ENCODE measurements around the gene GRIN2A. TPM values are rescaled to one million over a fixed set of nuclear protein-coding genes. Genes with fewer than 3 reads are reported as not detected.

Gene GRIN2A
- total RNA-seq, 1 donor from 2014 or later = not detected

- no peak overlapping the region for H3K4me3 ChIP-seq (ENCODE audit: low read depth, low read length)
These were observed 95.6 kb downstream of the GRIN2A start for GRCh38 chr16:10086620-10087019.

GRCh38 chr16:10085078-10085798 lies 97.0 kb downstream of the GRIN2A start:
- no peak for TF ChIP-seq CTCF (IDR thresholded peaks at IDR 0.05; ENCODE audit: insufficient read depth, low read length, severe bottlenecking)

More at GRCh38 chr16:10086620-10087019, 95.6 kb downstream of the GRIN2A start:
- Histone ChIP-seq H3K27me3 (ENCODE audit: control insufficient read depth, insufficient read depth, low read length) (no peaks in the 10 kb centered on the region), H3K36me3 (ENCODE audit: control insufficient read depth, insufficient read depth, low read length) (no peaks in the 10 kb centered on the region)
- DNase-seq (ENCODE audit: low read depth) = no peak
- TF ChIP-seq CTCF (IDR thresholded peaks at IDR 0.05; ENCODE audit: insufficient read depth, low read length, severe bottlenecking) = no peak
- no peak for FAIRE-seq

GRCh38 chr16:10083301-10083700 lies 98.9 kb downstream of the GRIN2A start:
- H3K27me3 ChIP-seq (ENCODE audit: control insufficient read depth, insufficient read depth, low read length) = no peaks in the 10 kb centered on the region
- DNase-seq (ENCODE audit: low read depth) (no peak), FAIRE-seq (no peak)
- no peak overlapping the region for H3K4me3 ChIP-seq (ENCODE audit: low read depth, low read length)
- H3K36me3 ChIP-seq (ENCODE audit: control insufficient read depth, insufficient read depth, low read length) = no peaks in the 10 kb centered on the region
- TF ChIP-seq CTCF (IDR thresholded peaks at IDR 0.05; ENCODE audit: insufficient read depth, low read length, severe bottlenecking) = no peak

More at GRCh38 chr16:10085078-10085798, 97.0 kb downstream of the GRIN2A start:
- DNase-seq (ENCODE audit: low read depth) (no peak), FAIRE-seq (no peak)
- no peaks in the 10 kb centered on the region for H3K36me3 ChIP-seq (ENCODE audit: control insufficient read depth, insufficient read depth, low read length)
- H3K4me3 ChIP-seq (ENCODE audit: low read depth, low read length) = no peak overlapping the region
- no peaks in the 10 kb centered on the region for H3K27me3 ChIP-seq (ENCODE audit: control insufficient read depth, insufficient read depth, low read length)

GRCh38 chr16:10081201-10081940 lies 100.9 kb downstream of the GRIN2A start:
- FAIRE-seq (no peak), DNase-seq (ENCODE audit: low read depth) (no peak)
- Histone ChIP-seq H3K4me3 (ENCODE audit: low read depth, low read length) (no peak overlapping the region), H3K27me3 (ENCODE audit: control insufficient read depth, insufficient read depth, low read length) (no peaks in the 10 kb centered on the region), H3K36me3 (ENCODE audit: control insufficient read depth, insufficient read depth, low read length) (no peaks in the 10 kb centered on the region)
- TF ChIP-seq CTCF (IDR thresholded peaks at IDR 0.05; ENCODE audit: insufficient read depth, low read length, severe bottlenecking) = no peak

- no peak for TF ChIP-seq CTCF (IDR thresholded peaks at IDR 0.05; ENCODE audit: insufficient read depth, low read length, severe bottlenecking)
- Histone ChIP-seq H3K27me3 (ENCODE audit: control insufficient read depth, insufficient read depth, low read length) (no peaks in the 10 kb centered on the region), H3K36me3 (ENCODE audit: control insufficient read depth, insufficient read depth, low read length) (no peaks in the 10 kb centered on the region), H3K4me3 (ENCODE audit: low read depth, low read length) (no peak overlapping the region)
- DNase-seq (ENCODE audit: low read depth) (peak; percentile 44), FAIRE-seq (no peak)
These were observed 102.0 kb downstream of the GRIN2A start for GRCh38 chr16:10080051-10080772.

Measured in bronchial epithelial cell (primary cell).